ENCODE results near the gene STYX.

Gene STYX

GRCh38 chr14:52802597-52802996 lies 72.6 kb downstream of the STYX start:
- no peak overlapping the region for H3K9ac ChIP-seq (ENCODE audit: insufficient read length, low read depth)
- no peak for TF ChIP-seq ZNF274 (IDR thresholded peaks at IDR 0.05; ENCODE audit: low read depth, low read length)
- no peak for TF ChIP-seq SUZ12 (IDR thresholded peaks at IDR 0.05; ENCODE audit: extremely low read depth, insufficient read depth, insufficient read length)
- TF ChIP-seq YY1 (IDR thresholded peaks at IDR 0.05; ENCODE audit: insufficient read depth, insufficient read length), result no peak
- H3K9me3 ChIP-seq (ENCODE audit: insufficient read depth, low read length), result no peaks in the 10 kb centered on the region
- H3K36me3 ChIP-seq (ENCODE audit: insufficient read depth, insufficient read length, low read length), result no peaks in the 10 kb centered on the region
- no peak for DNase-seq (ENCODE audit: low read depth, low spot score)
- no peaks in the 10 kb centered on the region for H3K4me1 ChIP-seq (ENCODE audit: insufficient read depth, insufficient read length)
- no peaks in the 10 kb centered on the region for H3K27me3 ChIP-seq (ENCODE audit: insufficient read depth, insufficient read length)
- no peak overlapping the region for H3K4me3 ChIP-seq (ENCODE audit: insufficient read length, low read depth)

- TF ChIP-seq YY1 (IDR thresholded peaks at IDR 0.05; ENCODE audit: insufficient read depth, insufficient read length), result no peak
- no peak for TF ChIP-seq SUZ12 (IDR thresholded peaks at IDR 0.05; ENCODE audit: extremely low read depth, insufficient read depth, insufficient read length)
- no peak for TF ChIP-seq ZNF274 (IDR thresholded peaks at IDR 0.05; ENCODE audit: low read depth, low read length)
- Histone ChIP-seq H3K9me3 (ENCODE audit: insufficient read depth, low read length) (no peaks in the 10 kb centered on the region), H3K36me3 (ENCODE audit: insufficient read depth, insufficient read length, low read length) (no peaks in the 10 kb centered on the region), H3K4me1 (ENCODE audit: insufficient read depth, insufficient read length) (no peaks in the 10 kb centered on the region), H3K9ac (ENCODE audit: insufficient read length, low read depth) (no peak overlapping the region), H3K4me3 (ENCODE audit: insufficient read length, low read depth) (no peak overlapping the region), H3K27me3 (ENCODE audit: insufficient read depth, insufficient read length) (no peaks in the 10 kb centered on the region)
- DNase-seq (ENCODE audit: low read depth, low spot score), result no peak
Measured at GRCh38 chr14:52806115-52806514, 76.1 kb downstream of the STYX start.

DNA sequence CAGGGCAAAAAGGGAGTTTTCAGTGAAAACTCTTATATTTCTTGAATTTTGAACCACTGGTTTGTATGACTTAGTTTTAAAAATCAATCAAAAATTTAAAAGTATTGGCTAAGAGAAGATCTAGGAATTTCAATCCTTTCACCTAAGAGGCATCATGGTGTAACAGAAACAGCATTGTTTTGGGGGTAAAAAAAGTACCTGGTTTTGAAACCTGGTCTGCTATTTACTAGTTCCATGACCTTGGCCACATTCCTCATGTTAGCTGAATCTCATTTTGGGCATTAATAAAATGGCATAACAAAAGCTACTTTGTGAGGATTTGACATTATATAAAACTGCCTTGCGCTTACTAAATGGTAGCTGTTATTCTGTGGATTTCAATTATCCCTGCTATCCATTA lies 78.1 kb downstream of the STYX start:
- DNase-seq (ENCODE audit: low read depth, low spot score), result no peak
- no peak overlapping the region for H3K4me3 ChIP-seq (ENCODE audit: insufficient read length, low read depth)
- no peaks in the 10 kb centered on the region for H3K9me3 ChIP-seq (ENCODE audit: insufficient read depth, low read length)
- H3K9ac ChIP-seq (ENCODE audit: insufficient read length, low read depth), result no peak overlapping the region
- no peaks in the 10 kb centered on the region for H3K27me3 ChIP-seq (ENCODE audit: insufficient read depth, insufficient read length)
- TF ChIP-seq YY1 (IDR thresholded peaks at IDR 0.05; ENCODE audit: insufficient read depth, insufficient read length), result no peak
- no peak for TF ChIP-seq ZNF274 (IDR thresholded peaks at IDR 0.05; ENCODE audit: low read depth, low read length)
- TF ChIP-seq SUZ12 (IDR thresholded peaks at IDR 0.05; ENCODE audit: extremely low read depth, insufficient read depth, insufficient read length), result no peak
- H3K36me3 ChIP-seq (ENCODE audit: insufficient read depth, insufficient read length, low read length), result no peaks in the 10 kb centered on the region
- H3K4me1 ChIP-seq (ENCODE audit: insufficient read depth, insufficient read length), result no peaks in the 10 kb centered on the region

- DNase-seq (ENCODE audit: low read depth, low spot score), result no peak
- Histone ChIP-seq H3K27me3 (ENCODE audit: insufficient read depth, insufficient read length) (no peaks in the 10 kb centered on the region), H3K9ac (ENCODE audit: insufficient read length, low read depth) (no peak overlapping the region), H3K36me3 (ENCODE audit: insufficient read depth, insufficient read length, low read length) (no peaks in the 10 kb centered on the region), H3K4me1 (ENCODE audit: insufficient read depth, insufficient read length) (no peaks in the 10 kb centered on the region), H3K4me3 (ENCODE audit: insufficient read length, low read depth) (no peak overlapping the region), H3K9me3 (ENCODE audit: insufficient read depth, low read length) (no peaks in the 10 kb centered on the region)
- no peak for TF ChIP-seq YY1 (IDR thresholded peaks at IDR 0.05; ENCODE audit: insufficient read depth, insufficient read length)
- no peak for TF ChIP-seq SUZ12 (IDR thresholded peaks at IDR 0.05; ENCODE audit: extremely low read depth, insufficient read depth, insufficient read length)
- no peak for TF ChIP-seq ZNF274 (IDR thresholded peaks at IDR 0.05; ENCODE audit: low read depth, low read length)
Measured at GRCh38 chr14:52821805-52822250, 91.9 kb downstream of the STYX start.

GRCh38 chr14:52824462-52824861 lies 94.5 kb downstream of the STYX start:
- no peak for DNase-seq (ENCODE audit: low read depth, low spot score)
- H3K27me3 ChIP-seq (ENCODE audit: insufficient read depth, insufficient read length), result no peaks in the 10 kb centered on the region

More at GRCh38 chr14:52824462-52824861, 94.5 kb downstream of the STYX start:
- H3K36me3 ChIP-seq (ENCODE audit: insufficient read depth, insufficient read length, low read length), result no peaks in the 10 kb centered on the region
- no peaks in the 10 kb centered on the region for H3K4me1 ChIP-seq (ENCODE audit: insufficient read depth, insufficient read length)
- H3K9me3 ChIP-seq (ENCODE audit: insufficient read depth, low read length), result no peaks in the 10 kb centered on the region
- H3K9ac ChIP-seq (ENCODE audit: insufficient read length, low read depth), result no peak overlapping the region
- H3K4me3 ChIP-seq (ENCODE audit: insufficient read length, low read depth), result no peak overlapping the region
- TF ChIP-seq SUZ12 (IDR thresholded peaks at IDR 0.05; ENCODE audit: extremely low read depth, insufficient read depth, insufficient read length), result no peak
- no peak for TF ChIP-seq YY1 (IDR thresholded peaks at IDR 0.05; ENCODE audit: insufficient read depth, insufficient read length)
- TF ChIP-seq ZNF274 (IDR thresholded peaks at IDR 0.05; ENCODE audit: low read depth, low read length), result no peak

All from NT2/D1 (cell line).